Upper lobe of left lung (tissue), 4 donors: ENCODE results near the gene SLC19A1.

ENCODE experiments used
- EP300 ChIP-seq, 4 donors: sonication (generic); formaldehyde crosslinking; IDR thresholded peaks; one replicate each; pipeline ENCODE4 v1.5.1; 2017; ENCODE audit warnings: antibody characterized with exemption in 4 of 4, control low read depth in 2 of 4
- POLR2A ChIP-seq, 4 donors: fragments of 450-650 bp; IDR thresholded peaks; one replicate each; pipeline ENCODE4 v1.5.1; 2016 to 2017; ENCODE audit warnings: antibody characterized with exemption in 4 of 4, mild to moderate bottlenecking in 2 of 4
- POLR2AphosphoS5 ChIP-seq, 2 donors: sonication (generic); formaldehyde crosslinking; IDR thresholded peaks; one replicate each; pipeline ENCODE4 v1.5.1; 2017; ENCODE audit warnings: antibody characterized with exemption in 2 of 2
- TF ChIP-seq, protein P1 (sequence below), 6 experiments: fragments of 450-650 bp in 4 of 6; fragments of 200-600 bp in 2 of 6; sonication (generic) in 2 of 6; IDR thresholded peaks; one replicate each; pipeline ENCODE4 v1.5.1; 2016 to 2019; ENCODE audit warnings: antibody characterized with exemption in 6 of 6

- TF ChIP-seq, protein P1, sequence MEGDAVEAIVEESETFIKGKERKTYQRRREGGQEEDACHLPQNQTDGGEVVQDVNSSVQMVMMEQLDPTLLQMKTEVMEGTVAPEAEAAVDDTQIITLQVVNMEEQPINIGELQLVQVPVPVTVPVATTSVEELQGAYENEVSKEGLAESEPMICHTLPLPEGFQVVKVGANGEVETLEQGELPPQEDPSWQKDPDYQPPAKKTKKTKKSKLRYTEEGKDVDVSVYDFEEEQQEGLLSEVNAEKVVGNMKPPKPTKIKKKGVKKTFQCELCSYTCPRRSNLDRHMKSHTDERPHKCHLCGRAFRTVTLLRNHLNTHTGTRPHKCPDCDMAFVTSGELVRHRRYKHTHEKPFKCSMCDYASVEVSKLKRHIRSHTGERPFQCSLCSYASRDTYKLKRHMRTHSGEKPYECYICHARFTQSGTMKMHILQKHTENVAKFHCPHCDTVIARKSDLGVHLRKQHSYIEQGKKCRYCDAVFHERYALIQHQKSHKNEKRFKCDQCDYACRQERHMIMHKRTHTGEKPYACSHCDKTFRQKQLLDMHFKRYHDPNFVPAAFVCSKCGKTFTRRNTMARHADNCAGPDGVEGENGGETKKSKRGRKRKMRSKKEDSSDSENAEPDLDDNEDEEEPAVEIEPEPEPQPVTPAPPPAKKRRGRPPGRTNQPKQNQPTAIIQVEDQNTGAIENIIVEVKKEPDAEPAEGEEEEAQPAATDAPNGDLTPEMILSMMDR (IDR thresholded peaks at IDR 0.05), result no peak
- no peak for TF ChIP-seq POLR2A (IDR thresholded peaks at IDR 0.05)
- no peak for TF ChIP-seq POLR2AphosphoS5 (IDR thresholded peaks at IDR 0.05)
- TF ChIP-seq EP300 (IDR thresholded peaks at IDR 0.05), result no peak
These were observed 9.3 kb downstream of the SLC19A1 start for GRCh38 chr21:45532826-45533360.
